Ovary (tissue), 9 donors: Measurements from ENCODE around the gene DPH6. TPM values are rescaled to one million over a fixed set of nuclear protein-coding genes. Genes with fewer than 3 reads are reported as not detected.

ENCODE experiments used
- DNase-seq, 5 donors: peaks; one replicate each; pipeline ENCODE4 v3.0.0-alpha.2; 2019 to 2020
- H3K27ac ChIP-seq, 2 donors: fragments of 200-600 bp; one replicate each; pipeline versions ENCODE4 v1.5.1 to v1.8.0; 2019 to 2022
- H3K27me3 ChIP-seq: fragments of 200-600 bp; one replicate; pipeline ENCODE4 v1.8.0; 2022
- H3K36me3 ChIP-seq: fragments of 200-600 bp; sonication (generic); one replicate; pipeline ENCODE4 v1.5.1; 2019
- H3K4me1 ChIP-seq: one replicate; pipeline ENCODE4 v1.8.1; 2013; ENCODE audit warnings: mild to moderate bottlenecking, moderate library complexity; ENCODE audit not compliant: insufficient read depth
- H3K4me3 ChIP-seq: fragments of 200-600 bp; sonication (generic); one replicate; pipeline ENCODE4 v1.5.1; 2017
- H3K9me3 ChIP-seq, 2 donors: fragments of 200-600 bp in 1 of 2; sonication (generic) in 1 of 2; one replicate each; pipeline versions ENCODE4 v1.5.1 to v1.8.1; 2013 to 2019; ENCODE audit warnings: mild to moderate bottlenecking in 1 of 2, moderate library complexity in 1 of 2
- EP300 ChIP-seq: sonication (generic); formaldehyde crosslinking; IDR thresholded peaks from one replicate; pipeline ENCODE4 v1.6.1; 2017; ENCODE audit warnings: antibody characterized with exemption
- POLR2A ChIP-seq: fragments of 450-650 bp; IDR thresholded peaks from one replicate; pipeline ENCODE4 v1.6.1; 2017; ENCODE audit warnings: antibody characterized with exemption, mild to moderate bottlenecking, moderate library complexity
- WGBS, 3 donors: extraction: QIAGEN DNeasy Blood & Tissue Kit in 1 of 3; methylation state at CpG; one replicate each; pipeline versions ENCODE4 v1.1.5 to v1.1.7; 2013 to 2017; 5-methylcytosine and 5-hydroxymethylcytosine counted together
- intact Hi-C, 4 donors: fragments of 100-400 bp; cut with DNase I; formaldehyde crosslinking; loops; one replicate each; pipeline versions ENCODE4 v1.11.0 to v1.15.1; 2022 to 2023
- polyA plus RNA-seq, 2 donors: library from polyadenylated mRNA; stranded (reverse); fragments of 200-250 nt in 1 of 2; fragments of 350-450 nt in 1 of 2; fragmentation: Illumina TruSeq in 1 of 2; extraction: RNeasy Lipid Tissue Mini Kit (QIAGEN cat#74804) in 1 of 2; gene quantifications; one replicate each; pipeline ENCODE4 v1.2.3, GENCODE V29; 2013 to 2014
- total RNA-seq, 7 donors: library from RNA; depleted of rRNA in 2 of 7; stranded (reverse); fragments of >200 nt in 2 of 7; fragmentation: NEBNext Ultra II Directional in 3 of 7; extraction: Animal tissue kit (Norgen Biotek cat#: 25700) in 3 of 7; gene quantifications; one replicate each; pipeline versions ENCODE4 v1.1.0 to v1.2.4, GENCODE V29; 2016 to 2023
- TF ChIP-seq, protein P1 (sequence below), 3 donors: fragments of 450-650 bp in 2 of 3; fragments of 200-600 bp in 1 of 3; IDR thresholded peaks; one replicate each; pipeline versions ENCODE4 v1.5.1 to v1.8.0; 2016 to 2022; ENCODE audit warnings: antibody characterized with exemption in 3 of 3, mild to moderate bottlenecking in 1 of 3
- donor health status: DM: no; HTN: no; CAD: no; lungs with moderate emphysema.
- donor health status: DM: no; HTN: no; CAD: no.
- donor health status: Bipolar disorder and iron deficiency.
- donor health status: DM: yes; HTN: yes; CAD: no.
- donor health status: DM: no; HTN: no; CAD: no.
- donor health status: DM: yes; HTN: yes; CAD: no.

The DPH6 gene
- total and polyA plus RNA-seq, 9 donors = 9.7 to 32.1 (median 24.2) TPM

DNA sequence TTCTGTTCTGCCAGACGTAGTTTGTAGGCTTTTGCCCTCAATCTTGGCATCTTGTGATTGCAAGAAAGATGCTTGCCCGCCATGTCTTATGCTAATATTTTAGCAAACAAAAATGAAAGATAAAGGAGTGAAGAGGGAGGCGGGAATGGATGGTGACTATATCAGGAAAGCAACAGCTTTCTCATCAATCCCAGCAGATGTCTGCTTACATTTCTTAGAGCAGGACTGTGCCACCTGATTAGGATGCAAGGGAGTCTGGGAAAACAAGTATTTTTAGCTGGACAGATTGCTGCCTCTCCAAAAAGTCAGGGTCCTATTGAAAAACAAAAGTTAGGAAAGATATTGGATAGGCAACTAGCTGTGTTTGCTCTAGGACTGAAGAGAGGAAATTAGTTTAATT lies 34.6 kb upstream of the DPH6 start:
- intact Hi-C loops = no loop called here
- Histone ChIP-seq H3K4me3 (no peak overlapping the region), H3K9me3 (no peaks in the 10 kb centered on the region), H3K27ac (no peak overlapping the region), H3K27me3 (no peaks in the 10 kb centered on the region), H3K36me3 (no peaks in the 10 kb centered on the region), H3K4me1 (peaks cover 1% of the 10 kb centered on the region)
- WGBS, 3 donors = 87 to 97% (median 94%) methylated on average over 3 of the region's 3 CpGs
- TF ChIP-seq EP300 = no peak
- TF ChIP-seq POLR2A = no peak
- TF ChIP-seq, protein P1, sequence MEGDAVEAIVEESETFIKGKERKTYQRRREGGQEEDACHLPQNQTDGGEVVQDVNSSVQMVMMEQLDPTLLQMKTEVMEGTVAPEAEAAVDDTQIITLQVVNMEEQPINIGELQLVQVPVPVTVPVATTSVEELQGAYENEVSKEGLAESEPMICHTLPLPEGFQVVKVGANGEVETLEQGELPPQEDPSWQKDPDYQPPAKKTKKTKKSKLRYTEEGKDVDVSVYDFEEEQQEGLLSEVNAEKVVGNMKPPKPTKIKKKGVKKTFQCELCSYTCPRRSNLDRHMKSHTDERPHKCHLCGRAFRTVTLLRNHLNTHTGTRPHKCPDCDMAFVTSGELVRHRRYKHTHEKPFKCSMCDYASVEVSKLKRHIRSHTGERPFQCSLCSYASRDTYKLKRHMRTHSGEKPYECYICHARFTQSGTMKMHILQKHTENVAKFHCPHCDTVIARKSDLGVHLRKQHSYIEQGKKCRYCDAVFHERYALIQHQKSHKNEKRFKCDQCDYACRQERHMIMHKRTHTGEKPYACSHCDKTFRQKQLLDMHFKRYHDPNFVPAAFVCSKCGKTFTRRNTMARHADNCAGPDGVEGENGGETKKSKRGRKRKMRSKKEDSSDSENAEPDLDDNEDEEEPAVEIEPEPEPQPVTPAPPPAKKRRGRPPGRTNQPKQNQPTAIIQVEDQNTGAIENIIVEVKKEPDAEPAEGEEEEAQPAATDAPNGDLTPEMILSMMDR (IDR thresholded peaks at IDR 0.05) = no peak
- DNase-seq = no peak

DNA sequence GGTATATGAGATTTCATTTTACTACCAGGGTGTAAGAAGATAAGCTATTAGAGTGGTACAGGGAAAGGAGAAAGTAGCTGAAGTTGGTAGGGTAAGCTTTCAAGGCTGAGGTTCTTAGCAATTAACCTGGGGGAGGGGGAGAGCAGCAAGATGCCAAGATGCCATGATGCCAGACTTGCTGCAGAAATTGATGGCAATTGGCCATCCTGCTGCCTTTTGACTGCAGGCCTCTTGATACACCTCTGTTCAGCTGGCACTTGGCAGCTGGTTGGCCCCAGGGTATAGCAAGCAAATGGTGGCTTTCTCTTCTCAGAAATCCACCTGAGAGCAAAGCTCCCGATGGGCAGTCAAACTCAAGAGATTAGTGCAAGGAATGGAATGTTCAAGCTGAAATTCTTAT lies 21.4 kb upstream of the DPH6 start:
- WGBS, 3 donors = 62 to 65% (median 62%) methylated on average over 1 of the region's 1 CpG
- TF ChIP-seq, protein P1 (IDR thresholded peaks at IDR 0.05) = no peak
- TF ChIP-seq EP300 (no peak), POLR2A (no peak)
- intact Hi-C loops = no loop called here
- Histone ChIP-seq H3K4me1 (no peaks in the 10 kb centered on the region), H3K27me3 (no peaks in the 10 kb centered on the region), H3K4me3 (no peak overlapping the region), H3K9me3 (no peaks in the 10 kb centered on the region), H3K27ac (no peak overlapping the region), H3K36me3 (no peaks in the 10 kb centered on the region)
- no peak for DNase-seq

DNA sequence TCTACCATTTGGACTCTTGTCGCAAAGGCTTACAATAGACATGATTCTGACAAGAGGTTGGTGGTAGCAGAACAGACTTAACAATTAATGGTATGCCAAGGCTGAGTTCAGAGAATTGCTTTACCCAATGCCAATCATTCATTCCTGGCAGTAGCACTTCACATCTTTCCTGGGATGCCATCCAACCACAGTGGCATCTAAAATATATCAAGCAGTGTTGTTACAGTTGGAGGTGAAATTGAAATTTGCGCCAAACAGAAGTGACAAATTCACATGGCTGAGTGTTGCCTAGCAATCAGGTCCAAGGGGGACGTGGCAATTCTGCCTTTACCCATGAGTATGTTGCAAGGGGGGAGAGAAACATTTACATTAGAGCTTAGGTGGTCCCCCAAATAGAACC lies 21.0 kb upstream of the DPH6 start:
- no peaks in the 10 kb centered on the region for H3K4me1 ChIP-seq
- H3K27ac ChIP-seq = no peak overlapping the region
- no peaks in the 10 kb centered on the region for H3K9me3 ChIP-seq
- 92 to 96% (median 93%) methylated on average over 3 of the region's 3 CpGs for WGBS, 3 donors
- no peak overlapping the region for H3K4me3 ChIP-seq
- no peaks in the 10 kb centered on the region for H3K27me3 ChIP-seq
- DNase-seq = no peak
- no peaks in the 10 kb centered on the region for H3K36me3 ChIP-seq
- intact Hi-C loops = no loop called here
- TF ChIP-seq POLR2A (no peak), EP300 (no peak)
- TF ChIP-seq, protein P1 (IDR thresholded peaks at IDR 0.05) = no peak

DNA sequence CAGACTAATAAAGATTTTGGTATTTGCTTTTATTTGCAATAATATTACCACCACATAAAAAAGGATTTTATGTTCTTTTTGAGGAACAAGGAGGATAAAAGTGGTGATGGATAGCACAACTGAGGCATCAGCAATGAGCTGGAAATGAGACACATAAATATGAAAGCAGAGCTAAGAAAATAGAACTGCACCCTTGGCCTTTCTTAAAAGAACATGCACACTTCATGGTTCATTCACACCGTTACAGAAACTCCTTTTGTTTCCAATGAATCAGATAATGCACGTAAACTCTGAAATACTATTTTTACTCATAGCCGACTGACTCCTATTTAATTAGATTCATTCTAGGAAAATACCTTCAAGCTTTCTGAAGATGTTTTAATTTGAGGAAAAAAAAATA lies 19.9 kb upstream of the DPH6 start:
- Histone ChIP-seq H3K36me3 (no peaks in the 10 kb centered on the region), H3K9me3 (no peaks in the 10 kb centered on the region), H3K4me1 (no peaks in the 10 kb centered on the region), H3K27ac (no peak overlapping the region), H3K4me3 (no peak overlapping the region), H3K27me3 (no peaks in the 10 kb centered on the region)
- DNase-seq = no peak
- 68 to 81% (median 77%) methylated on average over 3 of the region's 3 CpGs for whole genome bisulfite sequencing, 3 donors
- TF ChIP-seq, protein P1 (IDR thresholded peaks at IDR 0.05) = no peak
- TF ChIP-seq EP300 (no peak), POLR2A (no peak)
- intact Hi-C loops = no loop called here

DNA sequence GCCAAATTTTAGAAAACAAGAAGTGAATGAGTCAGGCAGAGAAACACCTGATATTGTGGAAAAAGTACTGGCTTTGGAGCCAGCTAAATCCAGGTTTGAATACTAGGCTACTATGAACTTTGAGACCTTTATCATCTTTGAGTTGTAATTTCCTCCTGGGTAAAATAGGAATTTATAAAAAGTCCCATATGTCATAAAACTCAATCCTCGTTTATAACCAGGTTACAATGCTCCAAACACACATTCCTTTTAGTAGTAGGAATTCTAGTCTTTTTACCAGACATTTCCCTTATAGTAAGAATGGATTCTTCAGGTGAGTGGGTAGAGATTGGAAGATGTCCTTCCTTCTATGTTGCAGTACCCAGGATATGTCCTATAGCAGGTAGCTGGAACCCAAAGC lies 16.7 kb upstream of the DPH6 start:
- TF ChIP-seq, protein P1 (IDR thresholded peaks at IDR 0.05) = no peak
- TF ChIP-seq POLR2A = no peak
- no peak for TF ChIP-seq EP300
- no peak for DNase-seq
- WGBS, 3 donors = 91 to 93% (median 91%) methylated on average over 1 of the region's 1 CpG
- no peaks in the 10 kb centered on the region for H3K36me3 ChIP-seq
- H3K27ac ChIP-seq = no peak overlapping the region
- H3K4me1 ChIP-seq = no peaks in the 10 kb centered on the region
- no peaks in the 10 kb centered on the region for H3K27me3 ChIP-seq
- intact Hi-C loops = no loop called here
- no peak overlapping the region for H3K4me3 ChIP-seq
- no peaks in the 10 kb centered on the region for H3K9me3 ChIP-seq
